Panc1 (cell line): ENCODE data around the gene ZNF367. TPM values are rescaled to one million over a fixed set of nuclear protein-coding genes. Genes with fewer than 3 reads are reported as not detected.
A peak's percentile ranks its signal among the peaks of the same experiment; 100 is the strongest.

Source experiments
- ATAC-seq: fragments of 200-7000 bp; cut with Tn5 transposase; 2 replicates; pipeline ENCODE4 v1.9.1; 2020; ENCODE audit warnings: mild to moderate bottlenecking, moderate library complexity
- BruUV-seq: library from RNA; stranded (reverse); fragments of 400-500 nt; replicated peaks from 2 replicates; lab custom pipeline; 2021; lab: Mats Ljungman, UMichigan
- CTCF ChIA-PET: fragments of 300-600 bp; sonication (Branson Sonifier 250); formaldehyde crosslinking; loops from one replicate; lab custom pipeline; 2022; ENCODE audit warnings: antibody characterized with exemption; lab: Charles Lee
- POLR2A ChIA-PET: fragments of 300-600 bp; sonication (Branson Sonifier 250); formaldehyde crosslinking; loops from one replicate; lab custom pipeline; 2022; ENCODE audit warnings: antibody characterized with exemption; lab: Charles Lee
- DNase-seq: peaks from one replicate; pipeline ENCODE4 v3.0.0-alpha.2; 2010; ENCODE audit warnings: low read depth, low spot score
- H3K27ac ChIP-seq: 2 replicates; pipeline ENCODE4 v1.5.1; 2011; ENCODE audit warnings: mild to moderate bottlenecking, low read length, inconsistent platforms
- H3K27me3 ChIP-seq: fragments of 200-500 bp; sonication (Bioruptor generic); 2 replicates; pipeline ENCODE4 v1.6.0; 2014; ENCODE audit warnings: low read length, inconsistent platforms; ENCODE audit not compliant: control insufficient read depth, insufficient read depth
- H3K36me3 ChIP-seq: fragments of 200-500 bp; sonication (Bioruptor generic); 2 replicates; pipeline ENCODE4 v1.5.1; 2014; ENCODE audit warnings: inconsistent platforms, mild to moderate bottlenecking, low read length, moderate library complexity; ENCODE audit not compliant: control insufficient read depth, insufficient read depth
- H3K4me1 ChIP-seq: 2 replicates; pipeline ENCODE4 v1.5.1; 2011; ENCODE audit warnings: inconsistent platforms, mild to moderate bottlenecking, low read length, moderate library complexity; ENCODE audit not compliant: control insufficient read depth, insufficient read depth
- H3K4me3 ChIP-seq, 2 experiments: 2 replicates each; pipeline ENCODE4 v1.5.1; 2011 to 2012; ENCODE audit warnings: low read depth in 2 of 2, low read length in 2 of 2, mild to moderate bottlenecking in 2 of 2, inconsistent platforms in 1 of 2, moderate library complexity in 1 of 2
- H3K9me3 ChIP-seq: fragments of 200-500 bp; sonication (Bioruptor generic); 2 replicates; pipeline ENCODE4 v1.5.1; 2014; ENCODE audit warnings: low read depth, mild to moderate bottlenecking, inconsistent platforms, low read length, moderate library complexity; ENCODE audit not compliant: control insufficient read depth, insufficient read depth
- POLR2AphosphoS5 ChIP-seq: IDR thresholded peaks from 2 replicates; pipeline ENCODE4 v1.6.1; 2012; ENCODE audit warnings: mild to moderate bottlenecking, low read depth, low read length, moderate library complexity
- SIN3A ChIP-seq: IDR thresholded peaks from 2 replicates; pipeline ENCODE4 v1.6.1; 2012; ENCODE audit warnings: low read depth, mild to moderate bottlenecking, low read length, moderate library complexity, borderline replicate concordance; ENCODE audit not compliant: insufficient read depth
- TCF7L2 ChIP-seq: IDR thresholded peaks from 2 replicates; pipeline ENCODE4 v1.6.1; 2011; ENCODE audit warnings: mild to moderate bottlenecking, low read depth, low read length, inconsistent platforms
- in situ Hi-C: cut with HindIII; loops from 2 replicates; pipeline ENCODE4 v1.10.0; 2016; ENCODE audit warnings: low sequenced_read_pairs, low pct_unique_long_range_greater_than_20kb
- intact Hi-C: fragments of 100-400 bp; cut with micrococcal nuclease; formaldehyde crosslinking; loops from one replicate; pipeline ENCODE4 v1.10.0; 2022; ENCODE audit not compliant: unreplicated experiment
- total RNA-seq: library from RNA; stranded (reverse); gene quantifications from one replicate; pipeline ENCODE4 v1.2.1, GENCODE V29; 2021; ENCODE audit not compliant: unreplicated experiment
- TF ChIP-seq, protein P1 (sequence below), 2 experiments: IDR thresholded peaks; 2 replicates each; pipeline ENCODE4 v1.6.1; 2011 to 2012; ENCODE audit warnings: low read depth in 2 of 2, control low read depth in 1 of 2, low read length in 1 of 2, mild to moderate bottlenecking in 1 of 2, moderate library complexity in 1 of 2; ENCODE audit not compliant: insufficient read depth in 1 of 2
- TF ChIP-seq, protein P2 (sequence below): fragments of 450-650 bp; IDR thresholded peaks from 2 replicates; pipeline ENCODE4 v1.5.1; 2017; ENCODE audit warnings: mild to moderate bottlenecking

Gene ZNF367
- total RNA-seq, 1 experiment from 2014 or later, result 12.4 TPM

DNA sequence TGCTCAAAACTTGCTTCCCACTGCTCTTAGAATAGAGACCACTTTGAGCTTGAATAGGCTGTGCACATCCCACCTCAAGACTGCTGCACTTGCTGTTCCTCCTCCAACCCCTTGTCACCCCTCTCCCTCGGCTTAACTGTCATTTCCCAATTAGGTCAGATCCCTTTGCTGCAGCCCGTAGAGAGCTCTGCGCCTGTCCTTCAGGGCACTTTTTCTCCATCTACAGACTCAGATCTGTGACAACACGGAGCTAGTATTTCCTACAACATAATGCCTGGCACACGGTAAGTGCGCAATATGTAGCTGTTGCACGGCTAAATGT, 31.3 kb upstream of the ZNF367 start:
- POLR2A ChIA-PET, result no interaction called here

DNA sequence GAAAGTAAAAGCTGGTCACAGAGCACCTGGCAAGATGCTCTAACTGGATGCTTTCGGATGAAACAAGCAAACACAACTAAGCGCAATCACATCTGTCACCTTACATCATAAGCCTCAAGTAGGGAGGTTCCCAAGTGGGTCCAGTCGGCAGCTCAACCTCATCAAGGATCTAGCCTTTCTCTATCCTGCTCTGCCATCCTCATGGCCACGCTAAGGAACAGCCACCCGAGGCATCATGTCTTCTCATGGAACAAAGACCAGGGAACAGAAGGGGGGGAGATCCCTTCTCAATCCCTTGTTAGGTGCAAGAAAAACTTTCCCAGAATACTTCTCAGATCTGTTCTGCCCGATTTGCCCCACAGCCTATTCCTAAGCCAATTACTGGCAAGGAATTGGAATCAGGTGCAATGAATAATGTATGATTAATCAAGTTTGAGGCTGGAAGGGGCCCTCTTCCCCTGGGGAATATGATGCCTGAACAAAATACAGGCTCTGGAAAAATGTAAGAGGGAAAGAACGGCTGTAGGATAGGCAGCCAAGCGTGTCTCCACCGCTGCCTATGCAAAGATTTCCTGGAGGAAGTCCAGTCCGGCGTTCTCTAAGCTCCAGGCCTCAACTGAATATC, 30.5 kb upstream of the ZNF367 start:
- BruUV-seq, result no TSS peak
- ChIA-PET CTCF (no interaction called here), POLR2A (interaction anchor here (0.6 kb wide), 1 partner anchor 70 kb away, joined by 3 read pairs; no protein-coding TSS in a partner anchor)
- no peaks in the 10 kb centered on the region for H3K27me3 ChIP-seq
- no peaks in the 10 kb centered on the region for H3K9me3 ChIP-seq
- H3K4me3 ChIP-seq, result no peak overlapping the region
- H3K36me3 ChIP-seq, result no peaks in the 10 kb centered on the region; the same call in 1 of the 2 replicates
- intact Hi-C loops (no loop called here), in situ Hi-C loops (no loop called here)
- TF ChIP-seq SIN3A (no peak), TCF7L2 (no peak), POLR2AphosphoS5 (no peak)
- TF ChIP-seq, protein P1, sequence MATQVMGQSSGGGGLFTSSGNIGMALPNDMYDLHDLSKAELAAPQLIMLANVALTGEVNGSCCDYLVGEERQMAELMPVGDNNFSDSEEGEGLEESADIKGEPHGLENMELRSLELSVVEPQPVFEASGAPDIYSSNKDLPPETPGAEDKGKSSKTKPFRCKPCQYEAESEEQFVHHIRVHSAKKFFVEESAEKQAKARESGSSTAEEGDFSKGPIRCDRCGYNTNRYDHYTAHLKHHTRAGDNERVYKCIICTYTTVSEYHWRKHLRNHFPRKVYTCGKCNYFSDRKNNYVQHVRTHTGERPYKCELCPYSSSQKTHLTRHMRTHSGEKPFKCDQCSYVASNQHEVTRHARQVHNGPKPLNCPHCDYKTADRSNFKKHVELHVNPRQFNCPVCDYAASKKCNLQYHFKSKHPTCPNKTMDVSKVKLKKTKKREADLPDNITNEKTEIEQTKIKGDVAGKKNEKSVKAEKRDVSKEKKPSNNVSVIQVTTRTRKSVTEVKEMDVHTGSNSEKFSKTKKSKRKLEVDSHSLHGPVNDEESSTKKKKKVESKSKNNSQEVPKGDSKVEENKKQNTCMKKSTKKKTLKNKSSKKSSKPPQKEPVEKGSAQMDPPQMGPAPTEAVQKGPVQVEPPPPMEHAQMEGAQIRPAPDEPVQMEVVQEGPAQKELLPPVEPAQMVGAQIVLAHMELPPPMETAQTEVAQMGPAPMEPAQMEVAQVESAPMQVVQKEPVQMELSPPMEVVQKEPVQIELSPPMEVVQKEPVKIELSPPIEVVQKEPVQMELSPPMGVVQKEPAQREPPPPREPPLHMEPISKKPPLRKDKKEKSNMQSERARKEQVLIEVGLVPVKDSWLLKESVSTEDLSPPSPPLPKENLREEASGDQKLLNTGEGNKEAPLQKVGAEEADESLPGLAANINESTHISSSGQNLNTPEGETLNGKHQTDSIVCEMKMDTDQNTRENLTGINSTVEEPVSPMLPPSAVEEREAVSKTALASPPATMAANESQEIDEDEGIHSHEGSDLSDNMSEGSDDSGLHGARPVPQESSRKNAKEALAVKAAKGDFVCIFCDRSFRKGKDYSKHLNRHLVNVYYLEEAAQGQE (IDR thresholded peaks at IDR 0.05; ENCODE audit: insufficient read depth in 1 of 2, low read depth in 2 of 2, low read length in 1 of 2), result no peak
- TF ChIP-seq, protein P2, sequence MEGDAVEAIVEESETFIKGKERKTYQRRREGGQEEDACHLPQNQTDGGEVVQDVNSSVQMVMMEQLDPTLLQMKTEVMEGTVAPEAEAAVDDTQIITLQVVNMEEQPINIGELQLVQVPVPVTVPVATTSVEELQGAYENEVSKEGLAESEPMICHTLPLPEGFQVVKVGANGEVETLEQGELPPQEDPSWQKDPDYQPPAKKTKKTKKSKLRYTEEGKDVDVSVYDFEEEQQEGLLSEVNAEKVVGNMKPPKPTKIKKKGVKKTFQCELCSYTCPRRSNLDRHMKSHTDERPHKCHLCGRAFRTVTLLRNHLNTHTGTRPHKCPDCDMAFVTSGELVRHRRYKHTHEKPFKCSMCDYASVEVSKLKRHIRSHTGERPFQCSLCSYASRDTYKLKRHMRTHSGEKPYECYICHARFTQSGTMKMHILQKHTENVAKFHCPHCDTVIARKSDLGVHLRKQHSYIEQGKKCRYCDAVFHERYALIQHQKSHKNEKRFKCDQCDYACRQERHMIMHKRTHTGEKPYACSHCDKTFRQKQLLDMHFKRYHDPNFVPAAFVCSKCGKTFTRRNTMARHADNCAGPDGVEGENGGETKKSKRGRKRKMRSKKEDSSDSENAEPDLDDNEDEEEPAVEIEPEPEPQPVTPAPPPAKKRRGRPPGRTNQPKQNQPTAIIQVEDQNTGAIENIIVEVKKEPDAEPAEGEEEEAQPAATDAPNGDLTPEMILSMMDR, result no peak
- H3K4me1 ChIP-seq, result peaks cover 12% of the 10 kb centered on the region
- no peak for ATAC-seq
- no peak for DNase-seq
- peak overlapping the region; percentile 69; the same call in 1 of the 2 replicates for H3K27ac ChIP-seq

More for the DNA sequence above, 31.3 kb upstream of the ZNF367 start:
- Histone ChIP-seq H3K4me3 (peak overlapping the region; percentile 65 to 76), H3K36me3 (no peaks in the 10 kb centered on the region; the same call in 1 of the 2 replicates), H3K9me3 (no peaks in the 10 kb centered on the region), H3K4me1 (peaks cover 12% of the 10 kb centered on the region), H3K27me3 (no peaks in the 10 kb centered on the region), H3K27ac (peak overlapping the region; percentile 55)
- CTCF ChIA-PET, result interaction anchor here (0.6 kb wide), 1 partner anchor 274 kb away, joined by 4 read pairs; no protein-coding TSS in a partner anchor
- in situ Hi-C loops, result no loop called here
- ATAC-seq (peak; percentile 49), DNase-seq (no peak)
- no TSS peak for BruUV-seq
- TF ChIP-seq SIN3A, result no peak
- intact Hi-C loops, result no loop called here

DNA sequence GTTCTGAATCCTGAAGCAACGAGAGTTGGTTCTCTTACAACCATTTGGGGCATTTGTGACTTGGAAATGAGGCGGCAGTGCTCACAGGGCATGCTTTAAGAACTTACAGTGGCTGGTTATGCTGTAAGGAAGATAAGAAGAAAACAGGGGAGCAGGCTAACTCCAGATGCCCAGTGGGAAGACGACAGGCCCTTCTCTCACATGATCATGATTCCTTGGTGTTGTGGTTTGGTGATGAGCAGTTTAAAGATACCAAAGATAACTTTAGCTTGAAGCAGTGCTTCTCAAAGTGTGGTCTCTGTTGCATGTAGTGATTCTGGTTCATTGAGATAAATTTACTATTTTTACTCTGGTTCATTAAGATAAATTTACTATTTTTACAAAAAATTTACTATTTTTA, 29.2 kb upstream of the ZNF367 start:
- Histone ChIP-seq H3K27me3 (no peaks in the 10 kb centered on the region), H3K9me3 (no peaks in the 10 kb centered on the region), H3K27ac (no peak overlapping the region), H3K36me3 (no peaks in the 10 kb centered on the region; the same call in 1 of the 2 replicates), H3K4me3 (no peak overlapping the region), H3K4me1 (peaks cover 12% of the 10 kb centered on the region)
- CTCF ChIA-PET, result no interaction called here
- no TSS peak for BruUV-seq
- no peak for ATAC-seq
- intact Hi-C loops (no loop called here), in situ Hi-C loops (no loop called here)
- TF ChIP-seq, protein P1 (IDR thresholded peaks at IDR 0.05; ENCODE audit: insufficient read depth in 1 of 2, low read depth in 2 of 2, low read length in 1 of 2), result no peak
- no peak for TF ChIP-seq POLR2AphosphoS5
- no peak for TF ChIP-seq SIN3A
- TF ChIP-seq TCF7L2, result no peak
- TF ChIP-seq, protein P2, result no peak
- DNase-seq, result no peak
- POLR2A ChIA-PET, result no interaction called here
